Endodermal cell (in vitro differentiated cells): Measurements from ENCODE around the gene DBNL. TPM values are rescaled to one million over a fixed set of nuclear protein-coding genes. Genes with fewer than 3 reads are reported as not detected.
A peak's percentile ranks its signal among the peaks of the same experiment; 100 is the strongest.

ENCODE experiments used
- DNase-seq: peaks from one replicate; pipeline ENCODE4 v3.0.0-alpha.2; 2017
- H3K27ac ChIP-seq: 2 replicates; pipeline ENCODE4 v1.5.1; 2013; ENCODE audit warnings: mild to moderate bottlenecking, low read depth, low read length, moderate library complexity
- H3K27me3 ChIP-seq: 2 replicates; pipeline ENCODE4 v1.6.1; 2013; ENCODE audit warnings: mild to moderate bottlenecking, low read length, moderate library complexity; ENCODE audit not compliant: insufficient read depth, control insufficient read depth, poor library complexity, severe bottlenecking
- H3K36me3 ChIP-seq: 2 replicates; pipeline ENCODE4 v1.7.0; 2013; ENCODE audit warnings: mild to moderate bottlenecking, low read length, moderate library complexity; ENCODE audit not compliant: control insufficient read depth, insufficient read depth
- H3K4me1 ChIP-seq: one replicate; pipeline ENCODE4 v1.7.0; 2013; ENCODE audit warnings: low read length; ENCODE audit not compliant: control insufficient read depth, insufficient read depth
- H3K4me3 ChIP-seq: 2 replicates; pipeline ENCODE4 v1.5.1; 2013; ENCODE audit warnings: mild to moderate bottlenecking, low read length, moderate library complexity
- H3K9ac ChIP-seq: 2 replicates; pipeline ENCODE4 v1.6.1; 2013; ENCODE audit warnings: mild to moderate bottlenecking, low read length, moderate library complexity; ENCODE audit not compliant: poor library complexity, severe bottlenecking; ENCODE audit errors: extremely low read depth
- H3K9me3 ChIP-seq: 2 replicates; pipeline ENCODE4 v1.6.1; 2013; ENCODE audit warnings: mild to moderate bottlenecking, low read length, moderate library complexity; ENCODE audit not compliant: control insufficient read depth
- H3K27ac Mint-ChIP-seq: 2 replicates; pipeline ENCODE4 v1.8.0; 2020; ENCODE audit warnings: mixed read lengths
- H3K27me3 Mint-ChIP-seq: 2 replicates; pipeline ENCODE4 v1.8.0; 2021; ENCODE audit warnings: mild to moderate bottlenecking, mixed read lengths; ENCODE audit not compliant: insufficient read depth
- H3K36me3 Mint-ChIP-seq: 2 replicates; pipeline ENCODE4 v1.8.0; 2020; ENCODE audit warnings: low read depth, mixed read lengths
- H3K4me1 Mint-ChIP-seq: 2 replicates; pipeline ENCODE4 v1.8.0; 2020; ENCODE audit warnings: mixed read lengths
- H3K4me3 Mint-ChIP-seq: 2 replicates; pipeline ENCODE4 v1.8.0; 2020; ENCODE audit warnings: mild to moderate bottlenecking, moderate library complexity, mixed read lengths
- H3K9me3 Mint-ChIP-seq: 2 replicates; pipeline ENCODE4 v1.8.0; 2020; ENCODE audit warnings: mild to moderate bottlenecking, mixed read lengths
- WGBS, 2 experiments: methylation state at CpG; one replicate each; pipeline versions ENCODE4 v1.1.5 to v1.1.7; 2013; ENCODE audit warnings: missing lambda C conversion rate in 2 of 2, mixed read lengths in 1 of 2; ENCODE audit not compliant: insufficient coverage in 1 of 2, insufficient read length in 1 of 2; 5-methylcytosine and 5-hydroxymethylcytosine counted together
- total RNA-seq, 2 donors: library from RNA; stranded (reverse); fragmentation: NEBNext Ultra II Directional in 1 of 2; extraction: Animal tissue kit (Norgen Biotek cat#: 25700) in 1 of 2; gene quantifications; 2 replicates in 1 of 2; 3 replicates in 1 of 2; pipeline ENCODE4 v1.2.1, GENCODE V29; 2021
- TF ChIP-seq, protein P1 (sequence below): fragments of 200-600 bp; sonication (generic); conservative IDR thresholded peaks from 2 replicates; pipeline ENCODE4 v1.5.0; 2021; ENCODE audit warnings: antibody characterized with exemption, mild to moderate bottlenecking

DBNL gene
- total RNA-seq, 2 donors from 2014 or later = 47.0 to 50.9 TPM

DNA sequence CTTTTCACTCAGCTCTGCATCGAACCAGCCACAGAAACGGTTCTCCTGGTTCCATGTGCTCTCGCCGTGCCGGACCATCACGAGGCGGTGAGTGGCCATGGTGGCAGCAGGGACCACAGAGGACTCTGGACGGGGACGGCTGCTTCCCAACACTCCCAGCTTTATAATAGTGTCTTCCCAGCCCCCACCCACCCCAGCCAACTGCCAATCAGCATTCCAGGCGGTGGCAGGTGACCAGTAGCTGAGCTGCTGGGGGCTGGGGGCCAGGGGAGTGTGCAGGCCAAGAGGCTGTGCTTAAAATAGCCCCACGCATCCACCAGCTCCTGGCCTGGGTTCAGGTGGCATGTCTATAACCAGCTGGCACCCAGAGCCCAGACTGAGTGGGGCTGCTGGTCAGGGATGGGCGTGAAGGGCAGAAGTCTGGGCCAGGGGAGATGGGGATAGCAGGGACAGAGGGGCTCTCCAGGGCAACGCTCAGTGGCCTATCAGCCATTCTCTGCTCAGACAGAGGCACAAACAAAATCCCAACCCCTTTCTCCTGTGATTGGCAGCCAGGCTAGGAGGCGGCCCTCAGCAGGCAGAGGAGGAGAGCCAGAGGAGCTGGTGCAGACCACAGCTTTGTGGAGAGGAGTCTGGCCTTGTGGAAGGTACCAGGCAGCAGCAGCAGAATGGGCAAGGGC, 21.1 kb downstream of the DBNL start, which contains the start of gene PGAM2:
Gene PGAM2 (minus strand): TSS at position 137 of the 680 bp plus-strand sequence. CDS start 38 bp downstream, at position 99.
- Mint-ChIP-seq H3K4me1 (peaks cover 3% of the 10 kb centered on the region), H3K36me3 (peaks cover 6% of the 10 kb centered on the region), H3K27ac (no peak within 1 kb of the TSS), H3K27me3 (peaks cover 23% of the 10 kb centered on the region), H3K4me3 (no peak within 1 kb of the TSS), H3K9me3 (no peaks in the 10 kb centered on the region)
- Histone ChIP-seq H3K27ac (peak within 1 kb of the TSS; percentile 69), H3K9me3 (no peaks in the 10 kb centered on the region), H3K36me3 (peaks cover 8% of the 10 kb centered on the region), H3K4me1 (peaks cover 10% of the 10 kb centered on the region), H3K27me3 (peaks cover 10% of the 10 kb centered on the region), H3K9ac (no peak within 1 kb of the TSS), H3K4me3 (no peak within 1 kb of the TSS)
- TF ChIP-seq, protein P1, sequence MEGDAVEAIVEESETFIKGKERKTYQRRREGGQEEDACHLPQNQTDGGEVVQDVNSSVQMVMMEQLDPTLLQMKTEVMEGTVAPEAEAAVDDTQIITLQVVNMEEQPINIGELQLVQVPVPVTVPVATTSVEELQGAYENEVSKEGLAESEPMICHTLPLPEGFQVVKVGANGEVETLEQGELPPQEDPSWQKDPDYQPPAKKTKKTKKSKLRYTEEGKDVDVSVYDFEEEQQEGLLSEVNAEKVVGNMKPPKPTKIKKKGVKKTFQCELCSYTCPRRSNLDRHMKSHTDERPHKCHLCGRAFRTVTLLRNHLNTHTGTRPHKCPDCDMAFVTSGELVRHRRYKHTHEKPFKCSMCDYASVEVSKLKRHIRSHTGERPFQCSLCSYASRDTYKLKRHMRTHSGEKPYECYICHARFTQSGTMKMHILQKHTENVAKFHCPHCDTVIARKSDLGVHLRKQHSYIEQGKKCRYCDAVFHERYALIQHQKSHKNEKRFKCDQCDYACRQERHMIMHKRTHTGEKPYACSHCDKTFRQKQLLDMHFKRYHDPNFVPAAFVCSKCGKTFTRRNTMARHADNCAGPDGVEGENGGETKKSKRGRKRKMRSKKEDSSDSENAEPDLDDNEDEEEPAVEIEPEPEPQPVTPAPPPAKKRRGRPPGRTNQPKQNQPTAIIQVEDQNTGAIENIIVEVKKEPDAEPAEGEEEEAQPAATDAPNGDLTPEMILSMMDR = no peak
- WGBS, 2 experiments = 53 to 68% methylated on average over 10 to 14 of the region's 14 CpGs
- DNase-seq = peak; percentile 85

DNA sequence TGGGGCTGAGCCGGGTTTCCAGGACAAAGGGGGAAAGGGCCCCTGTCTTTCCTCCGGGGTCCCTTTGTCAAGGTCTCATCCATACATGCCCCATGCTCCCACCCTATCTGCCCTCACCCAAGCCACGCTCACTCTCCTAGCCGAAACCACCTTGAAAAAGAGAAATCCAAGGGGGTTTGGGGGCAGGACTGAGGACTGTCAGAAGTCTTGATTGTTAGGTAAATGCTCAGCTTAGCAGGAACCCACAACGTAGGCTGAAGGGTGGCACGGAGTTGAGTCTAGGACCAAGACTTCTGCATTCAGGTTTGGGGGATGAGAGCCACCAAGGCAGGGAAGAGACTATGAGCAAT, 21.6 kb downstream of the DBNL start:
- Mint-ChIP-seq H3K36me3 (peaks cover 6% of the 10 kb centered on the region), H3K27ac (no peak overlapping the region), H3K9me3 (no peaks in the 10 kb centered on the region), H3K4me1 (peaks cover 3% of the 10 kb centered on the region), H3K27me3 (peaks cover 23% of the 10 kb centered on the region), H3K4me3 (no peak overlapping the region)
- Histone ChIP-seq H3K9ac (no peak overlapping the region), H3K4me1 (peaks cover 10% of the 10 kb centered on the region), H3K27me3 (peaks cover 10% of the 10 kb centered on the region), H3K4me3 (no peak overlapping the region), H3K36me3 (peaks cover 4% of the 10 kb centered on the region), H3K9me3 (no peaks in the 10 kb centered on the region), H3K27ac (peak overlapping the region; percentile 69)
- 67 to 80% methylated on average over 3 to 6 of the region's 6 CpGs for WGBS, 2 experiments
- DNase-seq = no peak
- TF ChIP-seq, protein P1 = no peak

- no peak overlapping the region for H3K4me3 Mint-ChIP-seq
- DNase-seq = no peak
- H3K9me3 Mint-ChIP-seq = no peaks in the 10 kb centered on the region
- TF ChIP-seq, protein P1 = no peak
- H3K4me1 ChIP-seq = peaks cover 10% of the 10 kb centered on the region
- peaks cover 10% of the 10 kb centered on the region for H3K27me3 ChIP-seq
- H3K27ac ChIP-seq = no peak overlapping the region
- H3K36me3 ChIP-seq = no peaks in the 10 kb centered on the region
- H3K4me3 ChIP-seq = no peak overlapping the region
- H3K27ac Mint-ChIP-seq = no peak overlapping the region
- H3K27me3 Mint-ChIP-seq = peaks cover 23% of the 10 kb centered on the region
- 89 to 100% methylated on average over 3 to 7 of the region's 7 CpGs for WGBS, 2 experiments
- no peaks in the 10 kb centered on the region for H3K9me3 ChIP-seq
- no peak overlapping the region for H3K9ac ChIP-seq
- H3K36me3 Mint-ChIP-seq = peaks cover 4% of the 10 kb centered on the region
- peaks cover 3% of the 10 kb centered on the region for H3K4me1 Mint-ChIP-seq
Observed at GRCh38 chr7:44066494-44067063, 22.1 kb downstream of the DBNL start.
